T1000 (cell line): ENCODE measurements around the gene SSTR4.

Experiments
- DNase-seq: peaks from one replicate; lab custom pipeline; 2025; ENCODE audit warnings: mixed read lengths; lab: John Stamatoyannopoulos, UW

The SSTR4 gene

GRCh38 chr20:23043376-23043775 is 8.3 kb downstream of the SSTR4 start:
- DNase-seq = no peak

GRCh38 chr20:23046431-23046830 is 11.3 kb downstream of the SSTR4 start:
- DNase-seq = no peak

GRCh38 chr20:23047001-23047737 is 12.1 kb downstream of the SSTR4 start:
- no peak for DNase-seq

- DNase-seq = no peak
These were observed 12.7 kb downstream of the SSTR4 start for GRCh38 chr20:23047738-23048214.

- no peak for DNase-seq
These were observed 13.4 kb downstream of the SSTR4 start for GRCh38 chr20:23048283-23049200.

GRCh38 chr20:23049201-23050075 is 14.3 kb downstream of the SSTR4 start, which contains the start of gene THBD:
Gene THBD (minus strand): TSS chr20:23049672. CDS start chr20:23049504, 168 bp downstream.
- no peak for DNase-seq

GRCh38 chr20:23050076-23050838 is 15.1 kb downstream of the SSTR4 start:
- no peak for DNase-seq

- no peak for DNase-seq
These were observed 15.9 kb downstream of the SSTR4 start for GRCh38 chr20:23050847-23051627.

- no peak for DNase-seq
These were observed 17.8 kb downstream of the SSTR4 start for GRCh38 chr20:23052904-23053303.

GRCh38 chr20:23058240-23058639 is 23.1 kb downstream of the SSTR4 start:
- no peak for DNase-seq

- no peak for DNase-seq
These were observed 23.9 kb downstream of the SSTR4 start for GRCh38 chr20:23059001-23059400.

GRCh38 chr20:23059846-23060245 is 24.7 kb downstream of the SSTR4 start:
- DNase-seq = no peak

GRCh38 chr20:23060629-23061028 is 25.5 kb downstream of the SSTR4 start:
- DNase-seq = no peak

- no peak for DNase-seq
These were observed 26.1 kb downstream of the SSTR4 start for GRCh38 chr20:23061262-23061661.

GRCh38 chr20:23061734-23062561 is 26.8 kb downstream of the SSTR4 start:
- DNase-seq = no peak

GRCh38 chr20:23062632-23063031 is 27.5 kb downstream of the SSTR4 start:
- DNase-seq = no peak

- no peak for DNase-seq
These were observed 28.1 kb downstream of the SSTR4 start for GRCh38 chr20:23063168-23063567.

GRCh38 chr20:23063581-23063980 is 28.5 kb downstream of the SSTR4 start:
- DNase-seq = no peak
